Fibroblast of the aortic adventitia (primary cell): ENCODE results near the gene C1QL1. TPM values are rescaled to one million over a fixed set of nuclear protein-coding genes. Genes with fewer than 3 reads are reported as not detected.

Experiments used
- DNase-seq: peaks from one replicate; pipeline ENCODE4 v3.0.0-alpha.2; 2010; ENCODE audit warnings: low read depth
- H3K4me3 ChIP-seq: 2 replicates; pipeline ENCODE4 v1.5.1; 2011; ENCODE audit warnings: low read depth, mild to moderate bottlenecking, control low read depth, low read length, moderate library complexity
- CTCF ChIP-seq: IDR thresholded peaks from 2 replicates; pipeline ENCODE4 v1.5.1; 2011; ENCODE audit warnings: mild to moderate bottlenecking, low read length, control low read depth, inconsistent platforms; ENCODE audit not compliant: insufficient read depth
- total RNA-seq: library from RNA; depleted of rRNA; stranded (reverse); fragments of >200 nt; gene quantifications from 2 replicates; pipeline ENCODE4 v1.2.3, GENCODE V29; 2012; ENCODE audit warnings: low replicate concordance

C1QL1 gene
- total RNA-seq, 1 donor, result 0.09 TPM

GRCh38 chr17:44922746-44923470, 45.2 kb downstream of the C1QL1 start:
- no peak for DNase-seq
- H3K4me3 ChIP-seq, result no peak overlapping the region
- no peak for TF ChIP-seq CTCF

- DNase-seq, result no peak
- H3K4me3 ChIP-seq, result no peak overlapping the region
- TF ChIP-seq CTCF, result no peak
Measured at GRCh38 chr17:44922136-44922535, 46.0 kb downstream of the C1QL1 start.

GRCh38 chr17:44921122-44921882, 46.8 kb downstream of the C1QL1 start:
- no peak for TF ChIP-seq CTCF
- H3K4me3 ChIP-seq, result no peak overlapping the region
- DNase-seq, result no peak

GRCh38 chr17:44920565-44920940, 47.5 kb downstream of the C1QL1 start:
- no peak for TF ChIP-seq CTCF
- DNase-seq, result no peak
- H3K4me3 ChIP-seq, result no peak overlapping the region

GRCh38 chr17:44919885-44920564, 48.1 kb downstream of the C1QL1 start:
- peak; percentile 86 for DNase-seq
- peak; percentile 85 for TF ChIP-seq CTCF

GRCh38 chr17:44919411-44919810, 48.7 kb downstream of the C1QL1 start:
- no peak for TF ChIP-seq CTCF
- DNase-seq, result no peak
- H3K4me3 ChIP-seq, result no peak overlapping the region

More at GRCh38 chr17:44919885-44920564, 48.1 kb downstream of the C1QL1 start:
- H3K4me3 ChIP-seq, result no peak overlapping the region
